Stimulated activated CD4-positive, alpha-beta T cell treated with anti-CD3 and anti-CD28 coated beads, Interleukin-15, amount 100 ng/mL, for 24 hours (primary cell): ENCODE results near the gene RAX.

Experiments
- DNase-seq: peaks from one replicate; pipeline ENCODE4 v3.0.0-alpha.2; 2020

The RAX gene

GRCh38 chr18:59272891-59273758 lies at the start of gene RAX:
Gene RAX, minus strand, starts transcription at chr18:59273454. Its CDS starts 248 bp downstream, at chr18:59273206.
- peak; percentile 57 for DNase-seq

GRCh38 chr18:59318460-59319050 lies 45.3 kb upstream of the RAX start, which contains the start of gene CPLX4:
Gene CPLX4, minus strand, starts transcription at chr18:59318649. Its CDS starts 187 bp downstream, at chr18:59318462.
- DNase-seq: no peak

DNA sequence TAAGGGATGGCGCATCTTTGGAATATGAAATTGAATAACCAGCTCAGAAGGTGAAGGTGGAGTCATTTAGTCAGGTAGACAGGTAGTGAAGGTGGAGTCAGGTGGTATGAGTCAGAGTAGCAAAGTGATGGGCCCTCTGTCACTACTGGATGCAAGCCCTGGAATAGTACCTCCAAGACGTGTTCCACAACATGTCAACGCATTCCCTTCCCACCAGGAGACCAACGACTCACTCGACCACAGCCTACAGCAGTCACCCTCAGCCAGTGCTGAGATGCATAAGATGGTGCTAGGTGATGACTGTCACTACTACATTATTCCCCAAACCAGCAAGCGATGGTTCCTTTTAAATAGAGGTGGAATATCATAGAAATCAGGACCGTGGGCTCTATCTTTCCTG lies 38.4 kb upstream of the RAX start:
- DNase-seq: no peak

DNA sequence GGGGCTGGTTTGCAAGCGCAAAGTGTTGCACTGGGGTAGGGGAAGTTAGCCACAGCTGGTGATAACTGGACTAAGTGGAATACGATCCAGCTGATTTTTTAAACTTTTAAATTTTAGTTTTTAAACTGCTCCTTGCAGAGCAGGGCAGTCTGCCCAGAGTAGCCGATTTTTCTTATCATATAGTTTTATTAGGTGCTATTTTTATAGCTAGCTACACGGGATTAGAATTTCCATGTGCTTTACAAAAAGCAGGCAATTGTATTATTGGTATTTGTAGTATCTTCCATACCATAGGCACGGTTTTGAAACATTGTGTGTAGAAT lies 35.6 kb upstream of the RAX start:
- DNase-seq: no peak

- DNase-seq: peak; percentile 80
These were observed 35.1 kb upstream of the RAX start for GRCh38 chr18:59308248-59308937.

- DNase-seq: no peak
These were observed 33.4 kb upstream of the RAX start for GRCh38 chr18:59306640-59307039.

GRCh38 chr18:59305295-59305694 lies 32.0 kb upstream of the RAX start:
- no peak for DNase-seq

GRCh38 chr18:59303656-59304195 lies 30.5 kb upstream of the RAX start:
- no peak for DNase-seq

GRCh38 chr18:59303006-59303405 lies 29.8 kb upstream of the RAX start:
- no peak for DNase-seq

GRCh38 chr18:59301929-59302328 lies 28.7 kb upstream of the RAX start:
- no peak for DNase-seq

DNA sequence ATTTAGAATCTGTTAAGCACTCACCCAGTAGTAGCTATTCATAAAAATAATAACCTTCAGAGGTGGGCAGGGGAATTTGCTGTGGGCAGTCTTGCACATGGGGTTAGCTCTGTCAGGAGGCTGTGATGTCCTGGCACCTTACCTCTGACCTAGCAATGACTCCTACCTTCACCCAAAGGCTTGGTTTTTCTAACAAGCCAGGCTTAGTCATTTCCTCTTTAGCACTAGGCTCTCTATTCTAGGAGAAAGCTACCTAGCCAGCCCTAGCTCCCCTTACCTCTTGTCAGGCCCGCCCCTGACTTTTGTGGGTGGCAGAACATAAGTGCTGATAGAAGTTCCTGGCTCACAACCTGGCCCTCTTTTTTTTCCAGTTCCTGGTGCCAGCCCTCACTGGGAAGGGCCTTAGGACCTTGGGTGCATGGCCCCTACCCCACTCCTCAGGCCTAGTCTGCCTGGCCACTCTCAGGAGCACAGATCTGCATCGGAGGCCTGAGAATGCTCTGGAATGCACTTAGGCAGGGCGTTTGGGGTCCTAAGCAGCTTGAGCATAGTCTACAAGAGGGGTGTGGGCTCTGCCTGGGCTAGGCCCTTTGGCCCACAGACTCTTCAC lies 27.5 kb upstream of the RAX start:
- no peak for DNase-seq

DNA sequence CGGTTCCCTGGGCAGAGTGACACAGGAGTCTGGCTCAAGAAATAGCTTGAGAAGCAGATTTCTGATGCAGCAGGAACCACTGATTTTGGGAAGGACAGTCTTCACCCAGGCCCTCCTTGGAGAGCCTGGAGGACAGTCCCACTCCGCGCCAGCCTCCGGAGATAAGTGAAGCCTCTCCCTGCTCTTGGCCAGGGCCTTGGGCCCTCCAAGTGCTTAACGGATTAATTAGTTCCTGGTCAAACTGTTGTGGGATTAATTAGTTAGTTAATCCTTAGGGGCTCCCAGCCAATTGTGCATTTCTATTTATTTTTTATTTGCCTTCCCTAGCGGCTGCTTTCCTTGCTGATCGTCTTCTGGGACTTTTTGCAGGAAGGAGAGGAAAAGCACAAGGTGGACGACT lies 25.6 kb upstream of the RAX start:
- no peak for DNase-seq

DNA sequence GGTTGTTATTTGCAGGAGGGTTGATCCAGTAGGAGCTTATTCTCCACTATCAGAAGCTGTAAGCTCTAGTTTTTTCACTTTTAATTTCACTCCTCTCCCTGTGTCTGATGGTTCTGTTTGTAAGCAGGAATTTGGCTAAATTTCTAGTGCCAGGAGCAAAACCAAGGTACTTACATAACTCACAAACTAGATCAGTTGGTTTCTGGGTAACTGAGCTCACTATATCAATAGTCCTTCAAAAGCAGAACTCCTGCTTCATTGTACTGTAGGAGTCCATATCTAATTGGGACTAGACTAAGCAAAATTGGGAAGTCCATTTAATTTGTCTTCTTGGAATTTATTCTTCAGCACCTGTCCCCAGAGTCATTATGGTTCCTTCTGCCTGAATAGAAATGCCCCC lies 20.1 kb upstream of the RAX start:
- no peak for DNase-seq

- DNase-seq: no peak
These were observed 13.1 kb upstream of the RAX start for GRCh38 chr18:59286341-59286740.

GRCh38 chr18:59282341-59282740 lies 9.1 kb upstream of the RAX start:
- no peak for DNase-seq

DNA sequence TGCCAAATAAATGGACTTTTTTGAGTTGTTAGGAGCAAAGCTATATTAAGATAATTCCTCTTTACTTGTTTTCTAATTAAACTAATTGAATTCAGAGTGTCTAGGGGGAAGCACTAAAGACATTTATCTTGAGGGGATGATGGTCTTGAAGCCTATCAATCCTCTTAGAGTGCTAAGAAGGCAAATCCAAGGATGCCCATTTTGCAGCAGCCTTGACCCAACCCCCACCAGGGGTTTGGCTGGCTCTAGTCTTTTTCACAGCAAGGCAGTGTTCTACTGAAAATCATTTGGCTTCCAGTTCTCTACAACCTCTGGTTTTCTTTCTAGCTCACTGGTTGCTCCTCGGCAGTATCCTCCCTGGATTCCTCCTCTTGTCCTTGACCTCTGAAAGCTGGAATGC lies 6.5 kb upstream of the RAX start:
- no peak for DNase-seq

DNA sequence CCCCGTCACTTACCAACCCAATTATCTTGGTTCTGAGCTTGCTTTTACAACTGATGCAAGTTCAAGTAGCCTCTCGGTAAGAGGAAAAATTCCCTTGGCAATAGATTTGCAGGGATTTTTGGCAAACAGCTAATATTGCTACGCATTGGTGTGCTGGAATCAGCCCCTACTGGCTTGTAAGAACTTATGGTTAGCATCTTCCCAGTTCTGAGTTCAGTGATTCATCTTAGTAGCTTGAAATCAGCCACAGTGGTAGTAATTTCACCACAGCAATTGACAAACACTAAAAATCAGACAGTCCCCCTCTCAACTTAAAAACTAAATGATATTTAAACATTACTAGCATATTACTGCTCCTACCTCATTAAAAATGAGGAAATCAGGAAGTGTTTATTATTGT lies 5.9 kb upstream of the RAX start:
- DNase-seq: no peak

GRCh38 chr18:59278793-59279192 lies 5.5 kb upstream of the RAX start:
- DNase-seq: no peak

DNA sequence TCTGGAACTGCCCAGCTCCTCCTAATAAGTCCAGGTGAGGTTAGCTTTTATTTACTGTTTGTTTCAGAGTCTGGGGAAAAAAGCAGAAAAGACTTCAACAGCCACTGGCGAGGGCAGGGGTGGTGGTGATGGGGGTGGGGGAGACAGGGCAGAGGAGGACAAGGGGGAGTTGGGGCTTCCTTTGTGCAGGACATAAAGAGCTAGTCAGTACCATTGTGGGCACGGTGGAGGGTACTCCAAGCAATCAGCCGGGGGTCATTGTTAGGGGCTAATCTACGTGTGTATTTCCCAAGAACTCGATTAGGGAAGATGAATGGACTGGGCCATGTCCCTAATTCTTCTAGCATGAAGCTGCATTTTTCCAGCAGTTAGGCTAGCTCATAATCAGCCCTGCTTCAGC lies 2.8 kb upstream of the RAX start:
- DNase-seq: no peak

DNA sequence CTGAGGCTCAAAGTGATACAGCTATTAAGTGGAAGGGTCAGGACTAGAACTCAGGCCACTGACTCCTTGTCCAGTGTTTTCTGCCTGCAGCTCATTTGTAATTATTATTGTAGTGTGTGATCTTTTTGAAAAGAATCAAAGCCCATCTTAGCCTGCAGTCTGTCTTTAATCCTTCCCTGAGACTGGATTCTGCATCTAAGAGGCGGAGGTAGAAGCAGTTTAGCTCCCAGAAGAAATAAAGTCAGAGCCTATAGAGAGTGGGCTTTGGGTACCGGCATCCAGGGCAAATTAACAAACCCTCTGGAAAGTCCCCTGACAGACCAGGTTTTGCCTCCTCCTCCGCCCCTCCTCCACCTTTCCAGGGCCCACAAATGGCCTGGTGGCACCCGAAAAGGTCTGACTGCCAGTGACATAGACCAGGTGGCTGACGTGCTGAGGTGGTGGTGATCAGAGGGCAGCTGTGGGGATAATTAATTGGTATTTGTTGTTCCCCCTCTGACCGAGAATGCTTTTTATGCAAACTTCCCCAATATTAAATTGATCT lies 2.2 kb upstream of the RAX start:
- DNase-seq: no peak

GRCh38 chr18:59274533-59274928 lies 1.3 kb upstream of the RAX start:
- DNase-seq: no peak

- no peak for DNase-seq
These were observed 692 bp upstream of the RAX start for GRCh38 chr18:59273759-59274532.
